Muscle layer of colon (tissue), 2 donors: ENCODE data around the gene USH1G.
A peak's percentile ranks its signal among the peaks of the same experiment; 100 is the strongest.
"Not testable (repeated sequence)": the region's sequence is repeated elsewhere in the genome, so short reads cannot be mapped to it uniquely, and the experiment has no call there.

Source experiments
- H3K27ac ChIP-seq: one replicate; pipeline ENCODE4 v1.7.0; 2013; ENCODE audit warnings: low read depth, mild to moderate bottlenecking, low read length, moderate library complexity
- H3K27me3 ChIP-seq, 2 donors: one replicate each; pipeline ENCODE4 v1.7.0; 2013; ENCODE audit warnings: low read length in 2 of 2, mild to moderate bottlenecking in 2 of 2; ENCODE audit not compliant: insufficient read depth in 2 of 2, control insufficient read depth in 1 of 2
- H3K36me3 ChIP-seq: one replicate; pipeline ENCODE4 v1.7.0; 2013; ENCODE audit warnings: mild to moderate bottlenecking, low read length; ENCODE audit not compliant: insufficient read depth
- H3K4me1 ChIP-seq: one replicate; pipeline ENCODE4 v1.7.0; 2013; ENCODE audit warnings: mild to moderate bottlenecking, low read length; ENCODE audit not compliant: insufficient read depth
- H3K4me3 ChIP-seq, 2 donors: one replicate each; pipeline ENCODE4 v1.7.0; 2013; ENCODE audit warnings: low read length in 2 of 2, low read depth in 1 of 2, mild to moderate bottlenecking in 1 of 2, moderate library complexity in 1 of 2
- H3K9ac ChIP-seq: one replicate; pipeline ENCODE4 v1.7.0; 2013; ENCODE audit warnings: low read length
- H3K9me3 ChIP-seq: one replicate; pipeline ENCODE4 v1.7.0; 2013; ENCODE audit warnings: mild to moderate bottlenecking, low read length
- donor health status: abdominal sarcoma.
- donor health status: Adenocarcinoma of cecum.

USH1G gene

GRCh38 chr17:74922694-74923537 is at the start of gene USH1G:
Gene USH1G, minus strand, starts transcription at chr17:74923255. Its CDS starts 182 bp downstream, at chr17:74923073.
- H3K36me3 ChIP-seq: no peaks in the 10 kb centered on the region
- H3K27ac ChIP-seq: no peak within 1 kb of the TSS
- H3K9ac ChIP-seq: no peak within 1 kb of the TSS
- H3K4me3 ChIP-seq: peak within 1 kb of the TSS in 1 of 2 donors; percentile 2
- H3K4me1 ChIP-seq: no peaks in the 10 kb centered on the region
- peaks cover 29 to 70% of the 10 kb centered on the region in 2 donors for H3K27me3 ChIP-seq
- H3K9me3 ChIP-seq: no peaks in the 10 kb centered on the region

- Histone ChIP-seq H3K36me3 (no peaks in the 10 kb centered on the region), H3K27ac (no peak within 1 kb of the TSS), H3K9me3 (no peaks in the 10 kb centered on the region), H3K9ac (no peak within 1 kb of the TSS), H3K4me3 (peak within 1 kb of the TSS; percentile 32 to 74), H3K27me3 (peaks cover 0 to 18% of the 10 kb centered on the region in 2 donors), H3K4me1 (peaks cover 4% of the 10 kb centered on the region)
Measured at GRCh38 chr17:74972107-74972972, 49.3 kb upstream of the USH1G start, which contains the start of gene HID1. Gene HID1, minus strand, starts transcription at chr17:74972759. Its CDS starts 103 bp downstream, at chr17:74972656.

GRCh38 chr17:74971842-74972106 is 48.7 kb upstream of the USH1G start:
- peaks cover 0 to 18% of the 10 kb centered on the region in 2 donors for H3K27me3 ChIP-seq
- no peaks in the 10 kb centered on the region for H3K9me3 ChIP-seq
- no peaks in the 10 kb centered on the region for H3K36me3 ChIP-seq
- H3K27ac ChIP-seq: no peak overlapping the region
- H3K9ac ChIP-seq: no peak overlapping the region
- H3K4me3 ChIP-seq: peak overlapping the region; percentile 32 to 74
- H3K4me1 ChIP-seq: peaks cover 4% of the 10 kb centered on the region

- Histone ChIP-seq H3K9ac (no peak overlapping the region), H3K27ac (no peak overlapping the region)
Measured at GRCh38 chr17:74971069-74971841, 48.2 kb upstream of the USH1G start.

GRCh38 chr17:74970395-74970794 is 47.3 kb upstream of the USH1G start:
- Histone ChIP-seq H3K4me3 (no peak overlapping the region), H3K27ac (no peak overlapping the region), H3K27me3 (peaks cover 0 to 18% of the 10 kb centered on the region in 2 donors), H3K36me3 (no peaks in the 10 kb centered on the region), H3K4me1 (peaks cover 4% of the 10 kb centered on the region), H3K9ac (no peak overlapping the region), H3K9me3 (no peaks in the 10 kb centered on the region)

More at GRCh38 chr17:74971069-74971841, 48.2 kb upstream of the USH1G start:
- H3K27me3 ChIP-seq: peaks cover 0 to 18% of the 10 kb centered on the region in 2 donors
- peak overlapping the region in 1 of 2 donors; percentile 32 for H3K4me3 ChIP-seq
- no peaks in the 10 kb centered on the region for H3K9me3 ChIP-seq
- H3K36me3 ChIP-seq: no peaks in the 10 kb centered on the region
- H3K4me1 ChIP-seq: peaks cover 4% of the 10 kb centered on the region

- peaks cover 0 to 18% of the 10 kb centered on the region in 2 donors for H3K27me3 ChIP-seq
- not testable (repeated sequence) for H3K4me3 ChIP-seq, H3K27ac ChIP-seq, H3K4me1 ChIP-seq, H3K9ac ChIP-seq, H3K9me3 ChIP-seq, H3K36me3 ChIP-seq
Measured at GRCh38 chr17:74969501-74969900, 46.4 kb upstream of the USH1G start.

GRCh38 chr17:74968361-74968780 is 45.3 kb upstream of the USH1G start:
- H3K27ac ChIP-seq: no peak overlapping the region
- H3K9me3 ChIP-seq: no peaks in the 10 kb centered on the region
- H3K36me3 ChIP-seq: no peaks in the 10 kb centered on the region
- H3K9ac ChIP-seq: no peak overlapping the region
- no peak overlapping the region for H3K4me3 ChIP-seq
- peaks cover 4% of the 10 kb centered on the region for H3K4me1 ChIP-seq
- peaks cover 0 to 18% of the 10 kb centered on the region in 2 donors for H3K27me3 ChIP-seq

- no peaks in the 10 kb centered on the region for H3K36me3 ChIP-seq
- H3K4me3 ChIP-seq: no peak overlapping the region
- peaks cover 0 to 3% of the 10 kb centered on the region in 2 donors for H3K27me3 ChIP-seq
- no peak overlapping the region for H3K27ac ChIP-seq
- H3K9me3 ChIP-seq: no peaks in the 10 kb centered on the region
- no peak overlapping the region for H3K9ac ChIP-seq
- H3K4me1 ChIP-seq: no peaks in the 10 kb centered on the region
Measured at GRCh38 chr17:74964988-74965622, 42.0 kb upstream of the USH1G start.

GRCh38 chr17:74964246-74964761 is 41.2 kb upstream of the USH1G start:
- Histone ChIP-seq H3K27me3 (peaks cover 0 to 3% of the 10 kb centered on the region in 2 donors), H3K4me3 (no peak overlapping the region), H3K9ac (no peak overlapping the region), H3K4me1 (no peaks in the 10 kb centered on the region), H3K9me3 (no peaks in the 10 kb centered on the region), H3K27ac (no peak overlapping the region), H3K36me3 (no peaks in the 10 kb centered on the region)

GRCh38 chr17:74963656-74964055 is 40.6 kb upstream of the USH1G start:
- Histone ChIP-seq H3K4me1 (no peaks in the 10 kb centered on the region), H3K9ac (no peak overlapping the region), H3K36me3 (no peaks in the 10 kb centered on the region), H3K4me3 (no peak overlapping the region), H3K27me3 (peaks cover 0 to 3% of the 10 kb centered on the region in 2 donors), H3K9me3 (no peaks in the 10 kb centered on the region), H3K27ac (no peak overlapping the region)
